A549 treated with AZD2906 at 1 μM for 4 hours (cell line): ENCODE data around the gene RNF4. TPM values are rescaled to one million over a fixed set of nuclear protein-coding genes. Genes with fewer than 3 reads are reported as not detected.

Source experiments
- total RNA-seq: library from RNA; stranded (reverse); fragments of 200-300 nt; extraction: Qiagen RNA extraction; gene quantifications from 5 replicates; pipeline ENCODE4 v1.2.3, GENCODE V29; 2022

The RNF4 gene
- total RNA-seq = 59.0 to 95.3 TPM (median 60.5 TPM) in 5 replicates

GRCh38 chr4:2468456-2469191 lies at the start of gene RNF4:
TSS of gene RNF4 (plus strand) at chr4:2469106. CDS start at chr4:2490494, 21,388 bp downstream.

GRCh38 chr4:2536193-2537010 lies 67.5 kb downstream of the RNF4 start, which contains the start of gene FAM193A:
TSS of gene FAM193A (plus strand) at chr4:2536647. CDS start at chr4:2536916, 269 bp downstream.

Other genes with a start within 250 kb of the RNF4 start
- gene HAUS3, start 227.0 kb upstream of the RNF4 start, total RNA-seq = 6.4 to 8.2 TPM (median 8.0 TPM) in 5 replicates
- gene POLN, start 227.0 kb upstream of the RNF4 start, total RNA-seq = 0.44 to 0.80 TPM (median 0.57 TPM) in 5 replicates
- 17.3 to 22.8 TPM (median 22.4 TPM) in 5 replicates for gene MXD4, start 207.0 kb upstream of the RNF4 start, total RNA-seq
- gene ZFYVE28, start 50.5 kb upstream of the RNF4 start, total RNA-seq = 1.8 to 2.7 TPM (median 2.6 TPM) in 5 replicates
- gene CFAP99, start 50.2 kb upstream of the RNF4 start, total RNA-seq = 0.05 to 0.16 TPM (median 0.08 TPM) in 3 of 5 replicates, not detected in the others
- gene FAM193A, start 67.5 kb downstream of the RNF4 start, total RNA-seq = 8.2 to 9.3 TPM (median 8.4 TPM) in 5 replicates